Adrenal gland (tissue), 12 donors: Measurements from ENCODE around the gene SLC44A5. TPM values are rescaled to one million over a fixed set of nuclear protein-coding genes. Genes with fewer than 3 reads are reported as not detected.
A peak's percentile ranks its signal among the peaks of the same experiment; 100 is the strongest.

ENCODE experiments used
- DNase-seq, 7 donors: peaks; one replicate each; pipeline ENCODE4 v3.0.0-alpha.2; 2019 to 2020
- H3K27ac ChIP-seq, 5 donors: fragments of 200-600 bp; sonication (generic) in 4 of 5; 1 replicate in 3 of 5; 2 replicates in 2 of 5; pipeline versions ENCODE4 v1.5.1 to v1.8.0; 2016 to 2020; ENCODE audit warnings: mild to moderate bottlenecking in 1 of 5
- H3K27me3 ChIP-seq: fragments of 200-600 bp; 2 replicates; pipeline ENCODE4 v1.8.0; 2021
- H3K36me3 ChIP-seq, 2 donors: fragments of 200-600 bp; replicated peaks in 1 of 2; 1 replicate in 1 of 2; 2 replicates in 1 of 2; pipeline versions ENCODE4 v1.5.1 to v1.8.0; 2018 to 2022
- H3K4me1 ChIP-seq, 2 donors: fragments of 200-600 bp; replicated peaks in 1 of 2; 1 replicate in 1 of 2; 2 replicates in 1 of 2; pipeline versions ENCODE4 v1.5.1 to v1.8.0; 2018 to 2021
- H3K4me3 ChIP-seq, 4 donors: fragments of 200-600 bp; sonication (generic) in 3 of 4; one replicate each; pipeline ENCODE4 v1.5.1; 2016 to 2018
- H3K9me3 ChIP-seq, 3 donors: fragments of 200-600 bp; sonication (generic) in 1 of 3; replicated peaks in 1 of 3; 1 replicate in 2 of 3; 2 replicates in 1 of 3; pipeline versions ENCODE4 v1.5.1 to v1.8.0; 2016 to 2021
- POLR2A ChIP-seq, 2 donors: fragments of 450-650 bp; IDR thresholded peaks; one replicate each; pipeline ENCODE4 v1.6.1; 2017; ENCODE audit warnings: antibody characterized with exemption in 2 of 2, mild to moderate bottlenecking in 2 of 2, moderate library complexity in 1 of 2
- WGBS, 4 donors: extraction: QIAGEN DNeasy Blood & Tissue Kit in 2 of 4; methylation state at CpG; one replicate each; pipeline versions ENCODE4 v1.1.5 to v1.1.7; 2013 to 2017; 5-methylcytosine and 5-hydroxymethylcytosine counted together
- intact Hi-C, 2 donors: fragments of 100-400 bp; cut with DNase I; formaldehyde crosslinking; loops; one replicate each; pipeline versions ENCODE4 v1.14.1 to v1.15.0; 2022 to 2023
- polyA plus RNA-seq, 3 donors: library from polyadenylated mRNA; stranded (reverse); fragments of 200-250 nt in 2 of 3; fragments of 350-450 nt in 1 of 3; fragmentation: Illumina TruSeq in 1 of 3; extraction: RNeasy Lipid Tissue Mini Kit (QIAGEN cat#74804) in 1 of 3; gene quantifications; one replicate each; pipeline ENCODE4 v1.2.3, GENCODE V29; 2013 to 2014
- total RNA-seq, 9 donors: library from RNA; depleted of rRNA in 4 of 9; stranded (reverse); fragments of >200 nt in 4 of 9; fragments of 120-200 nt in 1 of 9; fragmentation: NEBNext Ultra II Directional in 1 of 9; extraction: Animal tissue kit (Norgen Biotek cat#: 25700) in 1 of 9; gene quantifications; one replicate each; pipeline versions ENCODE4 v1.1.0 to v1.2.4, GENCODE V29; 2013 to 2023
- TF ChIP-seq, protein P1 (sequence below), 6 experiments: fragments of 450-650 bp in 4 of 6; fragments of 200-600 bp in 2 of 6; sonication (generic) in 1 of 6; IDR thresholded peaks; 1 replicate in 5 of 6; 2 replicates in 1 of 6; pipeline versions ENCODE4 v1.5.1 to v1.8.0; 2016 to 2021; ENCODE audit warnings: antibody characterized with exemption in 6 of 6, mild to moderate bottlenecking in 2 of 6, moderate library complexity in 1 of 6
- donor health status: healthy with polysubstance abuse.
- donor health status: Bipolar disorder and iron deficiency.
- donor health status: DM: yes; HTN: yes; CAD: no.
- donor health status: DM: no; HTN: no; CAD: no.
- donor health status: DM: no; HTN: no; CAD: no.
- donor health status: DM: yes; HTN: yes; CAD: no.

SLC44A5 gene
- total and polyA plus RNA-seq, 12 donors, result 0.17 to 2.2 (median 0.48) TPM

- no peaks in the 10 kb centered on the region for H3K36me3 ChIP-seq
- peak overlapping the region in 1 of 4 donors; percentile 63 for H3K4me3 ChIP-seq
- DNase-seq, result peak in 5 of 7 donors; percentile 19 to 37 (median 27)
- 0 to 2% (median 1%) methylated on average over 6 to 72 of the region's 72 CpGs for WGBS, 4 donors
- H3K27me3 ChIP-seq, result peaks cover 34% of the 10 kb centered on the region
- peaks cover 8 to 11% of the 10 kb centered on the region in 2 donors for H3K4me1 ChIP-seq
- intact Hi-C loops, result no loop called here
- TF ChIP-seq, protein P1, sequence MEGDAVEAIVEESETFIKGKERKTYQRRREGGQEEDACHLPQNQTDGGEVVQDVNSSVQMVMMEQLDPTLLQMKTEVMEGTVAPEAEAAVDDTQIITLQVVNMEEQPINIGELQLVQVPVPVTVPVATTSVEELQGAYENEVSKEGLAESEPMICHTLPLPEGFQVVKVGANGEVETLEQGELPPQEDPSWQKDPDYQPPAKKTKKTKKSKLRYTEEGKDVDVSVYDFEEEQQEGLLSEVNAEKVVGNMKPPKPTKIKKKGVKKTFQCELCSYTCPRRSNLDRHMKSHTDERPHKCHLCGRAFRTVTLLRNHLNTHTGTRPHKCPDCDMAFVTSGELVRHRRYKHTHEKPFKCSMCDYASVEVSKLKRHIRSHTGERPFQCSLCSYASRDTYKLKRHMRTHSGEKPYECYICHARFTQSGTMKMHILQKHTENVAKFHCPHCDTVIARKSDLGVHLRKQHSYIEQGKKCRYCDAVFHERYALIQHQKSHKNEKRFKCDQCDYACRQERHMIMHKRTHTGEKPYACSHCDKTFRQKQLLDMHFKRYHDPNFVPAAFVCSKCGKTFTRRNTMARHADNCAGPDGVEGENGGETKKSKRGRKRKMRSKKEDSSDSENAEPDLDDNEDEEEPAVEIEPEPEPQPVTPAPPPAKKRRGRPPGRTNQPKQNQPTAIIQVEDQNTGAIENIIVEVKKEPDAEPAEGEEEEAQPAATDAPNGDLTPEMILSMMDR (IDR thresholded peaks at IDR 0.05), result no peak
- no peak for TF ChIP-seq POLR2A (IDR thresholded peaks at IDR 0.05)
- H3K9me3 ChIP-seq, result no peaks in the 10 kb centered on the region
- no peak overlapping the region for H3K27ac ChIP-seq
Observed at GRCh38 chr1:75615613-75616435, 4.9 kb upstream of the SLC44A5 start.

DNA sequence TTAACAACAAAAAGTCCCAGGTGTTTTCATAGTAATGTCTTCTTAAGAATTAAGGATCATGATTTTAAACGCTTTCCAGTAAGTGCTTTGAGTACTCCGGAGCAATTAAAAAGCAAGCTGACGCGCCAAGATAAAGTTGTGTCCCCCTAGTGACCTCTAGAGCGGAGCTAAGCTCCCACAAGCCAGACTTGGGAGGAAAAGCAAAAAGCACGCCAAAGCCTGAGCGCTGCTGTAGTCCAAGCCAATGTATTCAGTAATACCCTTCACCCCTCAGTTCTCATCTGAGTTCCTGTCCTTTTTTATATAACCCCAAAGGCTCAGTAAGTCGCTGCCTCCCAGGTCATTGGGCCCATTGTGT is 3.5 kb upstream of the SLC44A5 start:
- Histone ChIP-seq H3K4me1 (peaks cover 8 to 11% of the 10 kb centered on the region in 2 donors), H3K4me3 (peak overlapping the region in 1 of 4 donors; percentile 63), H3K27ac (no peak overlapping the region), H3K36me3 (no peaks in the 10 kb centered on the region), H3K27me3 (peaks cover 34% of the 10 kb centered on the region), H3K9me3 (no peaks in the 10 kb centered on the region)
- TF ChIP-seq, protein P1 (IDR thresholded peaks at IDR 0.05), result no peak
- TF ChIP-seq POLR2A (IDR thresholded peaks at IDR 0.05), result no peak
- 3 to 5% (median 3%) methylated on average over 8 of the region's 8 CpGs for WGBS, 4 donors
- DNase-seq, result no peak
- intact Hi-C loops, result no loop called here

GRCh38 chr1:75613916-75614315 is 3.0 kb upstream of the SLC44A5 start:
- no peaks in the 10 kb centered on the region for H3K36me3 ChIP-seq
- H3K4me1 ChIP-seq, result peaks cover 8 to 11% of the 10 kb centered on the region in 2 donors
- no peak for DNase-seq
- H3K4me3 ChIP-seq, result no peak overlapping the region
- H3K27me3 ChIP-seq, result peaks cover 34% of the 10 kb centered on the region
- no peak overlapping the region for H3K27ac ChIP-seq
- 50 to 60% (median 54%) methylated on average over 5 of the region's 5 CpGs for WGBS, 4 donors
- TF ChIP-seq, protein P1 (IDR thresholded peaks at IDR 0.05), result no peak
- no peak for TF ChIP-seq POLR2A (IDR thresholded peaks at IDR 0.05)
- no peaks in the 10 kb centered on the region for H3K9me3 ChIP-seq
- intact Hi-C loops, result no loop called here

DNA sequence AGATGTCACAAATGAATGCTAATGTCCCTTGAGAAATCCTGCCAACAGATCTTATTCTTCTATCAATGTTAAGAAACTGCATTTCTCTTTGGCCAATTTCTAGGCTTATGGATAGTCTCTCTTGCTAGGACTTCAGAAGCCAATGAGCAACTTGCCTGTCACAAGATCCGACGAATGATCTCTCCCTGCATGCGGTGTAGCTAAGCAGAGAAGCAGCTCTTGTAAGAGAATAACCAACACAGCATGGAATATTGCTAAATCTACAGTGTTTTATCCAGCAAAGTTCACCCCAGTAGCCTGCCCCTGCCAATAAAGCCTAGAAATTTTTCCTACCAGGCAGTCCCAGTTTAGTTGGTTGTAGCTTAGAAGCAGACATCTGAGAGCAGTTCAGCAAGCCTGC is 2.1 kb upstream of the SLC44A5 start:
- Histone ChIP-seq H3K9me3 (no peaks in the 10 kb centered on the region), H3K4me1 (peaks cover 8 to 11% of the 10 kb centered on the region in 2 donors), H3K27ac (no peak overlapping the region), H3K27me3 (peaks cover 34% of the 10 kb centered on the region), H3K36me3 (no peaks in the 10 kb centered on the region), H3K4me3 (no peak overlapping the region)
- no peak for DNase-seq
- TF ChIP-seq POLR2A (IDR thresholded peaks at IDR 0.05), result no peak
- TF ChIP-seq, protein P1 (IDR thresholded peaks at IDR 0.05), result no peak
- intact Hi-C loops, result no loop called here
- WGBS, 4 donors, result 64 to 86% (median 70%) methylated on average over 3 of the region's 3 CpGs
